ENCODE data around the gene UPP1. TPM values are rescaled to one million over a fixed set of nuclear protein-coding genes. Genes with fewer than 3 reads are reported as not detected.

The UPP1 gene
- total and polyA plus RNA-seq, 2 of the 4 experiments (the other 2 are of a cell fraction): 3.9 to 14.5 TPM

DNA sequence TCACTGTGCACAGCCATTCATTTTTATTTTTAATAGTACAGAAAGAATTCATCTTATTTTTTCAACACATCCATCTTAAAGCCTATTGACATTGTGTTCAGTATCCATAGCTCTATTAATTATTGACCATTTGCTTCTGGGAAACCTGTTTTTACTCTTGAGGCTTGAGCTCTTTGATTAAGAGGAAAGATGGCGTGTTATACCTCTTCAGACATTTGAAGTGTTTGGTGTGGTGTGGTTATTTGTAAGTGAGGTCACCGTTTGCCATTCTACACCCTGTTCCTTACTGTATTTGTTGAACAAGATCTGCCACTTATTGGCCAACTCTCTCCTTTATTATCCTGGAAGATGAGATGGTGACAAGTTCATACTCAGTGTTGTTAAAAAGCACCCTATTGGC, 35.3 kb upstream of the UPP1 start:
- no peaks in the 10 kb centered on the region for H3K79me1 ChIP-seq (ENCODE audit: low read depth in 1 of 2, low read length in 2 of 2)
- H3K4ac ChIP-seq (ENCODE audit: low read depth, low read length): no peak overlapping the region
- H2AK5ac ChIP-seq (ENCODE audit: low read depth, low read length): no peak overlapping the region; the same call in 1 of the 2 replicates
- H3K4me1 ChIP-seq (ENCODE audit: control insufficient read depth, insufficient read depth, low read length): peaks cover 2% of the 10 kb centered on the region
- dilution Hi-C loops (cut with HindIII; ENCODE audit: low sequenced_read_pairs, unreplicated experiment): no loop called here
- H3K23ac ChIP-seq (ENCODE audit: low read depth, low read length): no peak overlapping the region
- H2AFZ ChIP-seq (replicated peaks; ENCODE audit: low read length, poor library complexity): no peak overlapping the region
- H3K9ac ChIP-seq (ENCODE audit: low read depth, low read length): no peak overlapping the region
- H3K27me3 ChIP-seq (ENCODE audit: control insufficient read depth, insufficient read depth, low read length): no peaks in the 10 kb centered on the region
- H3K9me3 ChIP-seq (ENCODE audit: control insufficient read depth, insufficient read depth, low read length): no peaks in the 10 kb centered on the region
- POLR2A ChIA-PET (ENCODE audit: unreplicated experiment): no interaction called here
- H3K4me3 ChIP-seq (ENCODE audit: insufficient read depth, low read depth, low read length): no peak overlapping the region
- TF ChIP-seq SMC3 (IDR thresholded peaks at IDR 0.05; ENCODE audit: low read depth, low read length) (no peak), POLR2A (IDR thresholded peaks at IDR 0.05; ENCODE audit: low read depth, low read length) (no peak), CHD1 (IDR thresholded peaks at IDR 0.05; ENCODE audit: low read depth, low read length) (no peak), FOS (IDR thresholded peaks at IDR 0.05; ENCODE audit: low read depth, low read length) (no peak), RFX5 (IDR thresholded peaks at IDR 0.05; ENCODE audit: low read depth, low read length) (no peak), MXI1 (IDR thresholded peaks at IDR 0.05; ENCODE audit: borderline replicate concordance, low read depth, low read length) (no peak), BHLHE40 (IDR thresholded peaks at IDR 0.05; ENCODE audit: low read depth, low read length) (no peak)
- TF ChIP-seq, protein P1, sequence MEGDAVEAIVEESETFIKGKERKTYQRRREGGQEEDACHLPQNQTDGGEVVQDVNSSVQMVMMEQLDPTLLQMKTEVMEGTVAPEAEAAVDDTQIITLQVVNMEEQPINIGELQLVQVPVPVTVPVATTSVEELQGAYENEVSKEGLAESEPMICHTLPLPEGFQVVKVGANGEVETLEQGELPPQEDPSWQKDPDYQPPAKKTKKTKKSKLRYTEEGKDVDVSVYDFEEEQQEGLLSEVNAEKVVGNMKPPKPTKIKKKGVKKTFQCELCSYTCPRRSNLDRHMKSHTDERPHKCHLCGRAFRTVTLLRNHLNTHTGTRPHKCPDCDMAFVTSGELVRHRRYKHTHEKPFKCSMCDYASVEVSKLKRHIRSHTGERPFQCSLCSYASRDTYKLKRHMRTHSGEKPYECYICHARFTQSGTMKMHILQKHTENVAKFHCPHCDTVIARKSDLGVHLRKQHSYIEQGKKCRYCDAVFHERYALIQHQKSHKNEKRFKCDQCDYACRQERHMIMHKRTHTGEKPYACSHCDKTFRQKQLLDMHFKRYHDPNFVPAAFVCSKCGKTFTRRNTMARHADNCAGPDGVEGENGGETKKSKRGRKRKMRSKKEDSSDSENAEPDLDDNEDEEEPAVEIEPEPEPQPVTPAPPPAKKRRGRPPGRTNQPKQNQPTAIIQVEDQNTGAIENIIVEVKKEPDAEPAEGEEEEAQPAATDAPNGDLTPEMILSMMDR (conservative IDR thresholded peaks at IDR 0.05; ENCODE audit: low read depth, low read length): no peak
- no TSS peak for BruUV-seq (replicated peaks)
- H2BK120ac ChIP-seq (ENCODE audit: low read depth, low read length): no peak overlapping the region
- H2BK15ac ChIP-seq (ENCODE audit: low read depth, low read length): no peak overlapping the region
- peaks cover 3% of the 10 kb centered on the region; the same call in 1 of the 2 replicates for H3K9me1 ChIP-seq (ENCODE audit: insufficient read depth, low read length)
- H2BK20ac ChIP-seq (ENCODE audit: low read depth, low read length): no peak overlapping the region
- no peak overlapping the region for H3K18ac ChIP-seq (ENCODE audit: low read depth, low read length)
- H4K20me1 ChIP-seq (ENCODE audit: insufficient read depth, low read length): no peaks in the 10 kb centered on the region
- intact Hi-C loops (cut with micrococcal nuclease): no loop called here
- H2AK9ac ChIP-seq (replicated peaks; ENCODE audit: low read depth, low read length, poor library complexity): no peak overlapping the region
- H3K36me3 ChIP-seq (ENCODE audit: control insufficient read depth, insufficient read depth, low read length): no peaks in the 10 kb centered on the region
- no peak overlapping the region for H4K5ac ChIP-seq (ENCODE audit: low read depth, low read length)
- H3K56ac ChIP-seq (ENCODE audit: extremely low read depth, insufficient read depth, low read length): no peak overlapping the region
- no peak for DNase-seq
- in situ Hi-C loops (cut with MboI; ENCODE audit: low sequenced_read_pairs): no loop called here
- H3K14ac ChIP-seq (replicated peaks; ENCODE audit: low read depth, low read length): no peak overlapping the region
- no peak overlapping the region for H4K91ac ChIP-seq (ENCODE audit: insufficient read depth, low read depth, low read length)
- no peak overlapping the region for H4K8ac ChIP-seq (ENCODE audit: low read depth in 2 of 2, low read length in 2 of 2)
- CTCF ChIA-PET: interaction anchor here (0.7 kb wide), 1 partner anchor 56 kb away, joined by 3 read pairs; no protein-coding TSS in a partner anchor
- no peak for ATAC-seq (ENCODE audit: low read depth)
- no peak overlapping the region for H2BK5ac ChIP-seq (ENCODE audit: low read depth, low read length, poor library complexity, severe bottlenecking)
- H3K4me2 ChIP-seq (ENCODE audit: low read depth, low read length): no peak overlapping the region
- WGBS, 2 experiments (ENCODE audit: extremely low coverage in 2 of 2, insufficient read length in 1 of 2): no CpG with 5 or more reads among the region's 2 CpGs
- H3K27ac ChIP-seq (ENCODE audit: insufficient read depth, low read length): no peak overlapping the region

All from IMR-90 (cell line).